Panc1 (cell line): Measurements from ENCODE around the gene ZNF680. TPM values are rescaled to one million over a fixed set of nuclear protein-coding genes. Genes with fewer than 3 reads are reported as not detected.

Experiments
- ATAC-seq: fragments of 200-7000 bp; cut with Tn5 transposase; 2 replicates; pipeline ENCODE4 v1.9.1; 2020; ENCODE audit warnings: mild to moderate bottlenecking, moderate library complexity
- BruUV-seq: library from RNA; stranded (reverse); fragments of 400-500 nt; replicated peaks from 2 replicates; lab custom pipeline; 2021; lab: Mats Ljungman, UMichigan
- CTCF ChIA-PET: fragments of 300-600 bp; sonication (Branson Sonifier 250); formaldehyde crosslinking; loops from one replicate; lab custom pipeline; 2022; ENCODE audit warnings: antibody characterized with exemption; lab: Charles Lee
- POLR2A ChIA-PET: fragments of 300-600 bp; sonication (Branson Sonifier 250); formaldehyde crosslinking; loops from one replicate; lab custom pipeline; 2022; ENCODE audit warnings: antibody characterized with exemption; lab: Charles Lee
- DNase-seq: peaks from one replicate; pipeline ENCODE4 v3.0.0-alpha.2; 2010; ENCODE audit warnings: low read depth, low spot score
- H3K27ac ChIP-seq: 2 replicates; pipeline ENCODE4 v1.5.1; 2011; ENCODE audit warnings: mild to moderate bottlenecking, low read length, inconsistent platforms
- H3K27me3 ChIP-seq: fragments of 200-500 bp; sonication (Bioruptor generic); 2 replicates; pipeline ENCODE4 v1.6.0; 2014; ENCODE audit warnings: low read length, inconsistent platforms; ENCODE audit not compliant: control insufficient read depth, insufficient read depth
- H3K36me3 ChIP-seq: fragments of 200-500 bp; sonication (Bioruptor generic); 2 replicates; pipeline ENCODE4 v1.5.1; 2014; ENCODE audit warnings: inconsistent platforms, mild to moderate bottlenecking, low read length, moderate library complexity; ENCODE audit not compliant: control insufficient read depth, insufficient read depth
- H3K4me1 ChIP-seq: 2 replicates; pipeline ENCODE4 v1.5.1; 2011; ENCODE audit warnings: inconsistent platforms, mild to moderate bottlenecking, low read length, moderate library complexity; ENCODE audit not compliant: control insufficient read depth, insufficient read depth
- H3K4me3 ChIP-seq, 2 experiments: 2 replicates each; pipeline ENCODE4 v1.5.1; 2011 to 2012; ENCODE audit warnings: low read depth in 2 of 2, low read length in 2 of 2, mild to moderate bottlenecking in 2 of 2, inconsistent platforms in 1 of 2, moderate library complexity in 1 of 2
- H3K9me3 ChIP-seq: fragments of 200-500 bp; sonication (Bioruptor generic); 2 replicates; pipeline ENCODE4 v1.5.1; 2014; ENCODE audit warnings: low read depth, mild to moderate bottlenecking, inconsistent platforms, low read length, moderate library complexity; ENCODE audit not compliant: control insufficient read depth, insufficient read depth
- CTCF ChIP-seq: fragments of 450-650 bp; IDR thresholded peaks from 2 replicates; pipeline ENCODE4 v1.5.1; 2017; ENCODE audit warnings: mild to moderate bottlenecking
- POLR2AphosphoS5 ChIP-seq: IDR thresholded peaks from 2 replicates; pipeline ENCODE4 v1.6.1; 2012; ENCODE audit warnings: mild to moderate bottlenecking, low read depth, low read length, moderate library complexity
- REST ChIP-seq, 2 experiments: IDR thresholded peaks; 2 replicates each; pipeline ENCODE4 v1.6.1; 2011 to 2012; ENCODE audit warnings: low read depth in 2 of 2, control low read depth in 1 of 2, low read length in 1 of 2, mild to moderate bottlenecking in 1 of 2, moderate library complexity in 1 of 2; ENCODE audit not compliant: insufficient read depth in 1 of 2
- SIN3A ChIP-seq: IDR thresholded peaks from 2 replicates; pipeline ENCODE4 v1.6.1; 2012; ENCODE audit warnings: low read depth, mild to moderate bottlenecking, low read length, moderate library complexity, borderline replicate concordance; ENCODE audit not compliant: insufficient read depth
- TCF7L2 ChIP-seq: IDR thresholded peaks from 2 replicates; pipeline ENCODE4 v1.6.1; 2011; ENCODE audit warnings: mild to moderate bottlenecking, low read depth, low read length, inconsistent platforms
- in situ Hi-C: cut with HindIII; loops from 2 replicates; pipeline ENCODE4 v1.10.0; 2016; ENCODE audit warnings: low sequenced_read_pairs, low pct_unique_long_range_greater_than_20kb
- intact Hi-C: fragments of 100-400 bp; cut with micrococcal nuclease; formaldehyde crosslinking; loops from one replicate; pipeline ENCODE4 v1.10.0; 2022; ENCODE audit not compliant: unreplicated experiment
- total RNA-seq: library from RNA; stranded (reverse); gene quantifications from one replicate; pipeline ENCODE4 v1.2.1, GENCODE V29; 2021; ENCODE audit not compliant: unreplicated experiment

ZNF680 gene
- total RNA-seq, 1 experiment from 2014 or later = 21.3 TPM

- Histone ChIP-seq H3K9me3 (peaks cover 11% of the 10 kb centered on the region; the same call in 1 of the 2 replicates), H3K4me1 (no peaks in the 10 kb centered on the region), H3K36me3 (no peaks in the 10 kb centered on the region; the same call in 1 of the 2 replicates), H3K27me3 (no peaks in the 10 kb centered on the region), H3K4me3 (no peak overlapping the region), H3K27ac (no peak overlapping the region)
- no TSS peak for BruUV-seq
- in situ Hi-C loops = no loop called here
- POLR2A ChIA-PET = no interaction called here
- TF ChIP-seq SIN3A = no peak
- ATAC-seq (no peak), DNase-seq (no peak)
- intact Hi-C loops = no loop called here
- CTCF ChIA-PET = no interaction called here
Observed at GRCh38 chr7:64504581-64505120, 58.2 kb downstream of the ZNF680 start.

GRCh38 chr7:64498270-64498669 lies 64.6 kb downstream of the ZNF680 start:
- Histone ChIP-seq H3K27me3 (no peaks in the 10 kb centered on the region), H3K27ac (no peak overlapping the region), H3K9me3 (no peaks in the 10 kb centered on the region), H3K4me3 (no peak overlapping the region), H3K36me3 (no peaks in the 10 kb centered on the region), H3K4me1 (peaks cover 4% of the 10 kb centered on the region)
- TF ChIP-seq SIN3A (no peak), POLR2AphosphoS5 (no peak), REST (IDR thresholded peaks at IDR 0.05; ENCODE audit: insufficient read depth in 1 of 2, low read depth in 2 of 2, low read length in 1 of 2) (no peak), TCF7L2 (no peak), CTCF (no peak)
- no peak for DNase-seq
- in situ Hi-C loops = no loop called here
- intact Hi-C loops = no loop called here
- CTCF ChIA-PET = interaction anchor here (0.6 kb wide), 1 partner anchor 88 kb away, joined by 3 read pairs; no protein-coding TSS in a partner anchor
- no TSS peak for BruUV-seq
- POLR2A ChIA-PET = no interaction called here
- ATAC-seq = no peak

GRCh38 chr7:64494912-64495461 lies 67.9 kb downstream of the ZNF680 start:
- intact Hi-C loops = no loop called here
- in situ Hi-C loops = no loop called here
- Histone ChIP-seq H3K27me3 (no peaks in the 10 kb centered on the region), H3K9me3 (no peaks in the 10 kb centered on the region), H3K4me1 (peaks cover 4% of the 10 kb centered on the region), H3K27ac (peak overlapping the region; percentile 45), H3K36me3 (no peaks in the 10 kb centered on the region), H3K4me3 (peak overlapping the region; percentile 30 to 40)
- TF ChIP-seq CTCF (peak; percentile 43), TCF7L2 (no peak), POLR2AphosphoS5 (no peak), SIN3A (no peak), REST (IDR thresholded peaks at IDR 0.05; ENCODE audit: insufficient read depth in 1 of 2, low read depth in 2 of 2, low read length in 1 of 2) (no peak)
- ChIA-PET POLR2A (no interaction called here), CTCF (no interaction called here)
- DNase-seq (no peak), ATAC-seq (peak; percentile 92)
- no TSS peak for BruUV-seq
